ENCODE data around the gene TUT4.

TUT4 gene

DNA sequence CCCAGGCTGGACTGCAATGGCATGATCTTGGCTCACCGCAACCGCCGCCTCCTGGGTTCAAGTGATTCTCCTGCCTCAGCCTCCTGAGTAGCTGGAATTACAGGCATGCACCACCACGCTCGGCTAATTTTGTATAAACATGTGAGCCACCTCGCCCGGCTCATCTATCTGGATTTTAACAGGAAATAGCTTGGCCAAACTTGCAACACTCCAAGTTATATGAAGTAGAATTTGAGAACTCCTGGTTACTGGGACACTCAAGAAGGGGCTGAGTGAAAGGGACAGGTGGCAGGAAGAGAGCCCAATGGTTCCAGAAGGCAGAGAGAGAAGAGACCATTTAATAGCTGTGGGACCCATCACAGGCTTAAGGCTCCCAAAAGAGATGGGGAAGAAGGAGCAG lies 46.3 kb upstream of the TUT4 start:
- TF ChIP-seq, protein P1, sequence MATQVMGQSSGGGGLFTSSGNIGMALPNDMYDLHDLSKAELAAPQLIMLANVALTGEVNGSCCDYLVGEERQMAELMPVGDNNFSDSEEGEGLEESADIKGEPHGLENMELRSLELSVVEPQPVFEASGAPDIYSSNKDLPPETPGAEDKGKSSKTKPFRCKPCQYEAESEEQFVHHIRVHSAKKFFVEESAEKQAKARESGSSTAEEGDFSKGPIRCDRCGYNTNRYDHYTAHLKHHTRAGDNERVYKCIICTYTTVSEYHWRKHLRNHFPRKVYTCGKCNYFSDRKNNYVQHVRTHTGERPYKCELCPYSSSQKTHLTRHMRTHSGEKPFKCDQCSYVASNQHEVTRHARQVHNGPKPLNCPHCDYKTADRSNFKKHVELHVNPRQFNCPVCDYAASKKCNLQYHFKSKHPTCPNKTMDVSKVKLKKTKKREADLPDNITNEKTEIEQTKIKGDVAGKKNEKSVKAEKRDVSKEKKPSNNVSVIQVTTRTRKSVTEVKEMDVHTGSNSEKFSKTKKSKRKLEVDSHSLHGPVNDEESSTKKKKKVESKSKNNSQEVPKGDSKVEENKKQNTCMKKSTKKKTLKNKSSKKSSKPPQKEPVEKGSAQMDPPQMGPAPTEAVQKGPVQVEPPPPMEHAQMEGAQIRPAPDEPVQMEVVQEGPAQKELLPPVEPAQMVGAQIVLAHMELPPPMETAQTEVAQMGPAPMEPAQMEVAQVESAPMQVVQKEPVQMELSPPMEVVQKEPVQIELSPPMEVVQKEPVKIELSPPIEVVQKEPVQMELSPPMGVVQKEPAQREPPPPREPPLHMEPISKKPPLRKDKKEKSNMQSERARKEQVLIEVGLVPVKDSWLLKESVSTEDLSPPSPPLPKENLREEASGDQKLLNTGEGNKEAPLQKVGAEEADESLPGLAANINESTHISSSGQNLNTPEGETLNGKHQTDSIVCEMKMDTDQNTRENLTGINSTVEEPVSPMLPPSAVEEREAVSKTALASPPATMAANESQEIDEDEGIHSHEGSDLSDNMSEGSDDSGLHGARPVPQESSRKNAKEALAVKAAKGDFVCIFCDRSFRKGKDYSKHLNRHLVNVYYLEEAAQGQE (IDR thresholded peaks at IDR 0.05; ENCODE audit: insufficient read depth in 1 of 2, low read depth in 2 of 2, low read length in 2 of 2): no peak
- TF ChIP-seq TAF1 (IDR thresholded peaks at IDR 0.05; ENCODE audit: borderline replicate concordance, insufficient read depth, low read length) (no peak), SIN3A (IDR thresholded peaks at IDR 0.05; ENCODE audit: borderline replicate concordance, insufficient read depth, low read length) (no peak), FOXP2 (optimal IDR thresholded peaks at IDR 0.05; ENCODE audit: borderline replicate concordance, extremely low read depth, extremely low read length, insufficient read depth) (no peak), POLR2AphosphoS5 (IDR thresholded peaks at IDR 0.05; ENCODE audit: low read depth, low read length) (no peak)

- no peak for TF ChIP-seq POLR2AphosphoS5 (IDR thresholded peaks at IDR 0.05; ENCODE audit: low read depth, low read length)
- TF ChIP-seq, protein P1 (IDR thresholded peaks at IDR 0.05; ENCODE audit: insufficient read depth in 1 of 2, low read depth in 2 of 2, low read length in 2 of 2): no peak
- TF ChIP-seq TAF1 (IDR thresholded peaks at IDR 0.05; ENCODE audit: borderline replicate concordance, insufficient read depth, low read length): no peak
- TF ChIP-seq FOXP2 (optimal IDR thresholded peaks at IDR 0.05; ENCODE audit: borderline replicate concordance, extremely low read depth, extremely low read length, insufficient read depth): no peak
- no peak for TF ChIP-seq SIN3A (IDR thresholded peaks at IDR 0.05; ENCODE audit: borderline replicate concordance, insufficient read depth, low read length)
Observed at GRCh38 chr1:52598729-52599128, 45.8 kb upstream of the TUT4 start.

DNA sequence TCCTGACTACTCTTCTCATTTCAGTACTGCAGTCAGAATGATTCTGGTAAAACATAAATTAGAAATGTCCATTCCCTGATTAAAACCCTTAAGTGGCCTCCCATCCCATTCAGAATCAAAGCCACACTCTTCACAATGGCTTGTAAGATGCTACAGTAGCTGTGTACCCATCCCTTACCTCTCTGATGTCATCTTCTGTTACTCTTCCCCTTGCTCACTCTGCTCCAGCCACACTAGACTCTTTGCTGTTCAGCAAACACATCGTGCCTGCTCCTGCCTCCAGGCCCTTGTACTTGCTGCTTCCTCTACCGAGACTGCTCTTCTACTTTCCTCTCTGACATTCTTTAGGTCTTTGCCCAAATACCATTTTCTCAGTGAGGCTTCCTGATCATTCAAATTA lies 45.0 kb upstream of the TUT4 start:
- TF ChIP-seq, protein P1 (IDR thresholded peaks at IDR 0.05; ENCODE audit: insufficient read depth in 1 of 2, low read depth in 2 of 2, low read length in 2 of 2): no peak
- TF ChIP-seq POLR2AphosphoS5 (IDR thresholded peaks at IDR 0.05; ENCODE audit: low read depth, low read length) (no peak), TAF1 (IDR thresholded peaks at IDR 0.05; ENCODE audit: borderline replicate concordance, insufficient read depth, low read length) (no peak), FOXP2 (optimal IDR thresholded peaks at IDR 0.05; ENCODE audit: borderline replicate concordance, extremely low read depth, extremely low read length, insufficient read depth) (no peak), SIN3A (IDR thresholded peaks at IDR 0.05; ENCODE audit: borderline replicate concordance, insufficient read depth, low read length) (no peak)

- no peak for TF ChIP-seq TAF1 (IDR thresholded peaks at IDR 0.05; ENCODE audit: borderline replicate concordance, insufficient read depth, low read length)
- TF ChIP-seq SIN3A (IDR thresholded peaks at IDR 0.05; ENCODE audit: borderline replicate concordance, insufficient read depth, low read length): no peak
- TF ChIP-seq POLR2AphosphoS5 (IDR thresholded peaks at IDR 0.05; ENCODE audit: low read depth, low read length): no peak
- TF ChIP-seq FOXP2 (optimal IDR thresholded peaks at IDR 0.05; ENCODE audit: borderline replicate concordance, extremely low read depth, extremely low read length, insufficient read depth): no peak
- TF ChIP-seq, protein P1 (IDR thresholded peaks at IDR 0.05; ENCODE audit: insufficient read depth in 1 of 2, low read depth in 2 of 2, low read length in 2 of 2): no peak
Observed at GRCh38 chr1:52595061-52595460, 42.2 kb upstream of the TUT4 start.

DNA sequence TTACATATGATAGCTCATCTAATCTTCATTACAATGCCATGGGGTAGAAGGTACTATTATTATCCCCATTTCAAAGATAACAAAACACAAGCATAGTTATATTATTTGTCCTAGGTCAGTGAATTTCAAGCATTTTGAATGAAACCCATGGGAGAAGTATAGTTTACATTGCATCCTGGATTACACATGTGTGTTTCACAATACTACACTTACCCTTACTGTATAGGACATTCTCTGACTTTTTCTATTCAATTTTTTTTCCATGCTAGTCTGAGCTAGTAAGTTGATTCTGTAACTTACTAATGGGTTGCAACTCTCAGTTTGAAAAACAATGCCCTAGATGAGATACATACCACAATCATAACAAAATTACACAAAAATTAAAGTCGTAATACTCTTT lies 40.6 kb upstream of the TUT4 start:
- no peak for TF ChIP-seq POLR2AphosphoS5 (IDR thresholded peaks at IDR 0.05; ENCODE audit: low read depth, low read length)
- no peak for TF ChIP-seq FOXP2 (optimal IDR thresholded peaks at IDR 0.05; ENCODE audit: borderline replicate concordance, extremely low read depth, extremely low read length, insufficient read depth)
- TF ChIP-seq SIN3A (IDR thresholded peaks at IDR 0.05; ENCODE audit: borderline replicate concordance, insufficient read depth, low read length): no peak
- TF ChIP-seq TAF1 (IDR thresholded peaks at IDR 0.05; ENCODE audit: borderline replicate concordance, insufficient read depth, low read length): no peak
- TF ChIP-seq, protein P1 (IDR thresholded peaks at IDR 0.05; ENCODE audit: insufficient read depth in 1 of 2, low read depth in 2 of 2, low read length in 2 of 2): no peak

Data from PFSK-1 (cell line).